Endothelial cell of umbilical vein (primary cell): ENCODE measurements around the gene RPS21. TPM values are rescaled to one million over a fixed set of nuclear protein-coding genes. Genes with fewer than 3 reads are reported as not detected.

Experiments used
- BruUV-seq: library from RNA; stranded (reverse); fragments of 400-500 nt; replicated peaks from 2 replicates; lab custom pipeline; 2021; lab: Mats Ljungman, UMichigan
- CTCF ChIA-PET: fragments of 300-600, 350-600 bp; sonication (Branson Sonifier 250); formaldehyde crosslinking; loops from one replicate; lab custom pipeline; 2021; ENCODE audit warnings: antibody characterized with exemption, inconsistent platforms; lab: Charles Lee
- POLR2A ChIA-PET: fragments of 300-600, 350-600 bp; sonication (Branson Sonifier 250); formaldehyde crosslinking; loops from one replicate; lab custom pipeline; 2021; ENCODE audit warnings: antibody characterized with exemption, inconsistent platforms; lab: Charles Lee
- DNase-seq: peaks from one replicate; pipeline ENCODE4 v3.0.0-alpha.2; 2011; ENCODE audit warnings: low read depth, low spot score
- FAIRE-seq: peaks from 2 replicates; lab custom pipeline; 2011; peaks lifted over from hg19 to GRCh38; lab: Jason Lieb, UNC
- H2AFZ ChIP-seq: 2 replicates; pipeline ENCODE4 v1.6.0; 2012; ENCODE audit warnings: low read depth, low read length, control low read depth, inconsistent platforms
- H3K27ac ChIP-seq: 2 replicates; pipeline ENCODE4 v1.5.1; 2011; ENCODE audit warnings: low read depth, mild to moderate bottlenecking, control low read depth, low read length, moderate library complexity; ENCODE audit not compliant: insufficient read depth
- H3K27me3 ChIP-seq, 2 experiments: 2 replicates each; pipeline versions ENCODE4 v1.6.0 to v1.6.1; 2011; ENCODE audit warnings: low read length in 2 of 2, mixed read lengths in 1 of 2; ENCODE audit not compliant: control insufficient read depth in 2 of 2, insufficient read depth in 2 of 2
- H3K36me3 ChIP-seq, 2 experiments: 2 replicates in 1 of 2; 3 replicates in 1 of 2; pipeline ENCODE4 v1.5.1; 2011; ENCODE audit warnings: low read length in 2 of 2, mild to moderate bottlenecking in 1 of 2, moderate library complexity in 1 of 2; ENCODE audit not compliant: control insufficient read depth in 2 of 2, insufficient read depth in 2 of 2; ENCODE audit errors: extremely low read depth in 1 of 2
- H3K4me1 ChIP-seq: 3 replicates; pipeline ENCODE4 v1.5.1; 2011; ENCODE audit warnings: mild to moderate bottlenecking, low read length; ENCODE audit not compliant: control insufficient read depth, insufficient read depth; ENCODE audit errors: extremely low read depth
- H3K4me2 ChIP-seq: 2 replicates; pipeline ENCODE4 v1.6.1; 2011; ENCODE audit warnings: low read length, control low read depth, mixed read lengths; ENCODE audit not compliant: insufficient read depth
- H3K4me3 ChIP-seq, 3 experiments: fragments of 200-600 bp in 1 of 3; sonication (generic), shearing (Covaris generic) in 1 of 3; replicated peaks in 1 of 3; 2 replicates each; pipeline ENCODE4 v1.5.1; 2011 to 2016; ENCODE audit warnings: control low read depth in 3 of 3, low read length in 3 of 3, mild to moderate bottlenecking in 2 of 3, inconsistent platforms in 1 of 3, low read depth in 1 of 3, moderate library complexity in 1 of 3; ENCODE audit not compliant: insufficient read depth in 1 of 3
- H3K79me2 ChIP-seq: 2 replicates; pipeline ENCODE4 v1.6.0; 2012; ENCODE audit warnings: low read length, inconsistent platforms; ENCODE audit not compliant: control insufficient read depth, insufficient read depth
- H3K9ac ChIP-seq: replicated peaks from 2 replicates; pipeline ENCODE3; 2011; ENCODE audit warnings: low read length, control low read depth; ENCODE audit not compliant: insufficient read depth; ENCODE audit errors: extremely low read depth
- H3K9me1 ChIP-seq: replicated peaks from 3 replicates; pipeline ENCODE4 v1.6.0; 2011; ENCODE audit warnings: mild to moderate bottlenecking, low read length; ENCODE audit not compliant: control insufficient read depth, insufficient read depth; ENCODE audit errors: extremely low read depth
- H3K9me3 ChIP-seq: replicated peaks from 2 replicates; pipeline ENCODE4 v1.5.1; 2012; ENCODE audit warnings: low read length, inconsistent platforms; ENCODE audit not compliant: control insufficient read depth, insufficient read depth
- H4K20me1 ChIP-seq: replicated peaks from 2 replicates; pipeline ENCODE3; 2011; ENCODE audit warnings: mild to moderate bottlenecking, low read length; ENCODE audit not compliant: control insufficient read depth, insufficient read depth; ENCODE audit errors: extremely low read depth
- EZH2 ChIP-seq: IDR thresholded peaks from 2 replicates; pipeline ENCODE4 v1.6.1; 2012; ENCODE audit warnings: borderline replicate concordance, low read depth, mild to moderate bottlenecking, moderate library complexity, low read length, inconsistent platforms; ENCODE audit not compliant: severe bottlenecking
- FOS ChIP-seq: IDR thresholded peaks from 2 replicates; pipeline ENCODE4 v1.6.1; 2011; ENCODE audit warnings: mild to moderate bottlenecking, low read length, moderate library complexity, borderline replicate concordance; ENCODE audit not compliant: insufficient read depth
- GATA2 ChIP-seq: IDR thresholded peaks from 2 replicates; pipeline ENCODE4 v1.7.0; 2011; ENCODE audit warnings: low read depth, mild to moderate bottlenecking, moderate library complexity, mixed read lengths, low read length; ENCODE audit not compliant: insufficient read length, insufficient read depth
- JUN ChIP-seq: IDR thresholded peaks from 2 replicates; pipeline ENCODE4 v1.6.1; 2011; ENCODE audit warnings: borderline replicate concordance, low read depth; ENCODE audit not compliant: insufficient read length, insufficient read depth
- MAX ChIP-seq: IDR thresholded peaks from 2 replicates; pipeline ENCODE4 v1.6.1; 2011; ENCODE audit not compliant: insufficient read depth, insufficient read length
- MYC ChIP-seq: IDR thresholded peaks from one replicate; pipeline ENCODE4 v1.6.1; 2011; ENCODE audit warnings: mild to moderate bottlenecking, low read depth, low read length
- POLR2A ChIP-seq: IDR thresholded peaks from 2 replicates; pipeline ENCODE4 v1.6.1; 2012; ENCODE audit warnings: low read depth, mild to moderate bottlenecking, control low read depth, low read length
- POLR2AphosphoS5 ChIP-seq: IDR thresholded peaks from 2 replicates; pipeline ENCODE4 v1.6.1; 2012; ENCODE audit warnings: low read depth, mild to moderate bottlenecking, control low read depth, low read length, moderate library complexity; ENCODE audit not compliant: insufficient read depth
- dilution Hi-C: fragments of 300-500 bp; cut with MboI; formaldehyde crosslinking; loops from one replicate; pipeline ENCODE4 v1.15.0; 2019; ENCODE audit warnings: low sequenced_read_pairs; ENCODE audit not compliant: extremely low pct_ligation_motif_present
- intact Hi-C: fragments of 100-400 bp; cut with micrococcal nuclease; formaldehyde crosslinking; loops from one replicate; pipeline ENCODE4 v1.10.0; 2022
- polyA plus RNA-seq, 4 experiments: library from polyadenylated mRNA; depleted of rRNA in 3 of 4; stranded (reverse) in 3 of 4; unstranded in 1 of 4; fragments of >200 nt; gene quantifications; 2 replicates each; pipeline versions ENCODE4 v1.2.1 to v1.2.3, GENCODE V29; 2011 to 2012; ENCODE audit warnings: missing spikeins in 1 of 4
- total RNA-seq: library from RNA; stranded (reverse); gene quantifications from 2 replicates; pipeline ENCODE4 v1.2.3, GENCODE V29; 2021
- TF ChIP-seq, protein P1 (sequence below), 2 donors: IDR thresholded peaks; 1 replicate in 1 of 2; 2 replicates in 1 of 2; pipeline ENCODE4 v1.5.1; 2011; ENCODE audit warnings: low read length in 2 of 2, mild to moderate bottlenecking in 2 of 2, moderate library complexity in 2 of 2, control low read depth in 1 of 2, inconsistent platforms in 1 of 2, low read depth in 1 of 2; ENCODE audit not compliant: insufficient read depth in 1 of 2; ENCODE audit errors: extremely low read depth in 1 of 2

The RPS21 gene
- total and polyA plus RNA-seq, 2 donors (not counting 3 experiments of a cell fraction or from before 2014, with no cell fraction given), result 1,644 to 7,710 TPM

- DNase-seq, result no peak
- Histone ChIP-seq H3K4me1 (no peaks in the 10 kb centered on the region), H3K27me3 (no peaks in the 10 kb centered on the region), H3K9me3 (no peaks in the 10 kb centered on the region), H3K36me3 (no peaks in the 10 kb centered on the region), H4K20me1 (no peaks in the 10 kb centered on the region), H3K4me2 (no peak overlapping the region), H3K79me2 (no peaks in the 10 kb centered on the region), H2AFZ (no peak overlapping the region), H3K4me3 (no peak overlapping the region), H3K9me1 (no peaks in the 10 kb centered on the region), H3K9ac (no peak overlapping the region), H3K27ac (no peak overlapping the region)
- dilution Hi-C loops (no loop called here), intact Hi-C loops (no loop called here)
- no peak for FAIRE-seq
- no TSS peak for BruUV-seq
- TF ChIP-seq MYC (no peak), JUN (no peak), EZH2 (no peak), GATA2 (no peak), POLR2A (no peak), MAX (no peak), POLR2AphosphoS5 (no peak), FOS (no peak)
- TF ChIP-seq, protein P1, sequence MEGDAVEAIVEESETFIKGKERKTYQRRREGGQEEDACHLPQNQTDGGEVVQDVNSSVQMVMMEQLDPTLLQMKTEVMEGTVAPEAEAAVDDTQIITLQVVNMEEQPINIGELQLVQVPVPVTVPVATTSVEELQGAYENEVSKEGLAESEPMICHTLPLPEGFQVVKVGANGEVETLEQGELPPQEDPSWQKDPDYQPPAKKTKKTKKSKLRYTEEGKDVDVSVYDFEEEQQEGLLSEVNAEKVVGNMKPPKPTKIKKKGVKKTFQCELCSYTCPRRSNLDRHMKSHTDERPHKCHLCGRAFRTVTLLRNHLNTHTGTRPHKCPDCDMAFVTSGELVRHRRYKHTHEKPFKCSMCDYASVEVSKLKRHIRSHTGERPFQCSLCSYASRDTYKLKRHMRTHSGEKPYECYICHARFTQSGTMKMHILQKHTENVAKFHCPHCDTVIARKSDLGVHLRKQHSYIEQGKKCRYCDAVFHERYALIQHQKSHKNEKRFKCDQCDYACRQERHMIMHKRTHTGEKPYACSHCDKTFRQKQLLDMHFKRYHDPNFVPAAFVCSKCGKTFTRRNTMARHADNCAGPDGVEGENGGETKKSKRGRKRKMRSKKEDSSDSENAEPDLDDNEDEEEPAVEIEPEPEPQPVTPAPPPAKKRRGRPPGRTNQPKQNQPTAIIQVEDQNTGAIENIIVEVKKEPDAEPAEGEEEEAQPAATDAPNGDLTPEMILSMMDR (IDR thresholded peaks at IDR 0.05; ENCODE audit: extremely low read depth in 1 of 2, insufficient read depth in 1 of 2, low read depth in 1 of 2, low read length in 2 of 2), result no peak
- ChIA-PET CTCF (no interaction called here), POLR2A (no interaction called here)
Observed at GRCh38 chr20:62416651-62417637, 30.0 kb downstream of the RPS21 start.
